Measurements from ENCODE around the gene SIM1.

DNA sequence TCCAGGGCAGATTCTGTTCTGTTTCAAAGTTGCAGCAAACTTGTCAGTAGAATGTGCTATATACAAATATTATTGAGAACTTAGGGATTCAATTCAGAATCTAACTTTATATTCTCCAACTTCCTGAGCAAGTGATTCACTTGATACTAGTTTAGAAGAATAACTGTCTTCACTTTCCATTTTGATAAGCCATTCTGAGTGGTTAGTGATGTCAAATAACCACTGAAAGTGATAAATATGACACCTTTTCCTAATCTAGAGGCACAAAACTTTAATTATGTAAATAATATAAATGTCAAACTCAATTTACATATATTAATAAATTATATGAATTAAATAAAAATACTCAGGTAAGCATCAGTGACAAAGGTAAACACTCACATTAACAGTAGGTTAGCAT lies 20.5 kb upstream of the SIM1 start:
- TF ChIP-seq ZNF140 (tag by site-specific recombination; IDR thresholded peaks at IDR 0.05) (no peak), ZNF335 (tag by site-specific recombination; conservative IDR thresholded peaks at IDR 0.05) (no peak), ZIC2 (tag by site-specific recombination; IDR thresholded peaks at IDR 0.05) (no peak), HOXA7 (CRISPR knock-in tag; IDR thresholded peaks at IDR 0.05; ENCODE audit: borderline replicate concordance) (no peak), ZNF155 (tag by site-specific recombination; IDR thresholded peaks at IDR 0.05) (no peak)
- TF ChIP-seq, protein P1, sequence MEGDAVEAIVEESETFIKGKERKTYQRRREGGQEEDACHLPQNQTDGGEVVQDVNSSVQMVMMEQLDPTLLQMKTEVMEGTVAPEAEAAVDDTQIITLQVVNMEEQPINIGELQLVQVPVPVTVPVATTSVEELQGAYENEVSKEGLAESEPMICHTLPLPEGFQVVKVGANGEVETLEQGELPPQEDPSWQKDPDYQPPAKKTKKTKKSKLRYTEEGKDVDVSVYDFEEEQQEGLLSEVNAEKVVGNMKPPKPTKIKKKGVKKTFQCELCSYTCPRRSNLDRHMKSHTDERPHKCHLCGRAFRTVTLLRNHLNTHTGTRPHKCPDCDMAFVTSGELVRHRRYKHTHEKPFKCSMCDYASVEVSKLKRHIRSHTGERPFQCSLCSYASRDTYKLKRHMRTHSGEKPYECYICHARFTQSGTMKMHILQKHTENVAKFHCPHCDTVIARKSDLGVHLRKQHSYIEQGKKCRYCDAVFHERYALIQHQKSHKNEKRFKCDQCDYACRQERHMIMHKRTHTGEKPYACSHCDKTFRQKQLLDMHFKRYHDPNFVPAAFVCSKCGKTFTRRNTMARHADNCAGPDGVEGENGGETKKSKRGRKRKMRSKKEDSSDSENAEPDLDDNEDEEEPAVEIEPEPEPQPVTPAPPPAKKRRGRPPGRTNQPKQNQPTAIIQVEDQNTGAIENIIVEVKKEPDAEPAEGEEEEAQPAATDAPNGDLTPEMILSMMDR (tag by site-specific recombination; IDR thresholded peaks at IDR 0.05) = no peak
- TF ChIP-seq, protein P2, sequence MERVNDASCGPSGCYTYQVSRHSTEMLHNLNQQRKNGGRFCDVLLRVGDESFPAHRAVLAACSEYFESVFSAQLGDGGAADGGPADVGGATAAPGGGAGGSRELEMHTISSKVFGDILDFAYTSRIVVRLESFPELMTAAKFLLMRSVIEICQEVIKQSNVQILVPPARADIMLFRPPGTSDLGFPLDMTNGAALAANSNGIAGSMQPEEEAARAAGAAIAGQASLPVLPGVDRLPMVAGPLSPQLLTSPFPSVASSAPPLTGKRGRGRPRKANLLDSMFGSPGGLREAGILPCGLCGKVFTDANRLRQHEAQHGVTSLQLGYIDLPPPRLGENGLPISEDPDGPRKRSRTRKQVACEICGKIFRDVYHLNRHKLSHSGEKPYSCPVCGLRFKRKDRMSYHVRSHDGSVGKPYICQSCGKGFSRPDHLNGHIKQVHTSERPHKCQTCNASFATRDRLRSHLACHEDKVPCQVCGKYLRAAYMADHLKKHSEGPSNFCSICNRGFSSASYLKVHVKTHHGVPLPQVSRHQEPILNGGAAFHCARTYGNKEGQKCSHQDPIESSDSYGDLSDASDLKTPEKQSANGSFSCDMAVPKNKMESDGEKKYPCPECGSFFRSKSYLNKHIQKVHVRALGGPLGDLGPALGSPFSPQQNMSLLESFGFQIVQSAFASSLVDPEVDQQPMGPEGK (tag by site-specific recombination; IDR thresholded peaks at IDR 0.05) = no peak
- TF ChIP-seq, protein P3, sequence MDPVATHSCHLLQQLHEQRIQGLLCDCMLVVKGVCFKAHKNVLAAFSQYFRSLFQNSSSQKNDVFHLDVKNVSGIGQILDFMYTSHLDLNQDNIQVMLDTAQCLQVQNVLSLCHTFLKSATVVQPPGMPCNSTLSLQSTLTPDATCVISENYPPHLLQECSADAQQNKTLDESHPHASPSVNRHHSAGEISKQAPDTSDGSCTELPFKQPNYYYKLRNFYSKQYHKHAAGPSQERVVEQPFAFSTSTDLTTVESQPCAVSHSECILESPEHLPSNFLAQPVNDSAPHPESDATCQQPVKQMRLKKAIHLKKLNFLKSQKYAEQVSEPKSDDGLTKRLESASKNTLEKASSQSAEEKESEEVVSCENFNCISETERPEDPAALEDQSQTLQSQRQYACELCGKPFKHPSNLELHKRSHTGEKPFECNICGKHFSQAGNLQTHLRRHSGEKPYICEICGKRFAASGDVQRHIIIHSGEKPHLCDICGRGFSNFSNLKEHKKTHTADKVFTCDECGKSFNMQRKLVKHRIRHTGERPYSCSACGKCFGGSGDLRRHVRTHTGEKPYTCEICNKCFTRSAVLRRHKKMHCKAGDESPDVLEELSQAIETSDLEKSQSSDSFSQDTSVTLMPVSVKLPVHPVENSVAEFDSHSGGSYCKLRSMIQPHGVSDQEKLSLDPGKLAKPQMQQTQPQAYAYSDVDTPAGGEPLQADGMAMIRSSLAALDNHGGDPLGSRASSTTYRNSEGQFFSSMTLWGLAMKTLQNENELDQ (tag by site-specific recombination; IDR thresholded peaks at IDR 0.05; ENCODE audit: low read depth) = no peak
- TF ChIP-seq, protein P4, sequence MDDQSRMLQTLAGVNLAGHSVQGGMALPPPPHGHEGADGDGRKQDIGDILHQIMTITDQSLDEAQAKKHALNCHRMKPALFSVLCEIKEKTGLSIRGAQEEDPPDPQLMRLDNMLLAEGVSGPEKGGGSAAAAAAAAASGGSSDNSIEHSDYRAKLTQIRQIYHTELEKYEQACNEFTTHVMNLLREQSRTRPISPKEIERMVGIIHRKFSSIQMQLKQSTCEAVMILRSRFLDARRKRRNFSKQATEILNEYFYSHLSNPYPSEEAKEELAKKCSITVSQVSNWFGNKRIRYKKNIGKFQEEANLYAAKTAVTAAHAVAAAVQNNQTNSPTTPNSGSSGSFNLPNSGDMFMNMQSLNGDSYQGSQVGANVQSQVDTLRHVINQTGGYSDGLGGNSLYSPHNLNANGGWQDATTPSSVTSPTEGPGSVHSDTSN (CRISPR knock-in tag; IDR thresholded peaks at IDR 0.05) = no peak

Data from HEK293 (cell line).